Colonic mucosa (tissue), 4 donors: ENCODE measurements around the gene SYNJ2. TPM values are rescaled to one million over a fixed set of nuclear protein-coding genes. Genes with fewer than 3 reads are reported as not detected.

Experiments
- DNase-seq: peaks from one replicate; pipeline ENCODE4 v3.0.0-alpha.2; 2020
- H3K27ac ChIP-seq: fragments of 200-600 bp; one replicate; pipeline ENCODE4 v1.8.0; 2021
- H3K27me3 ChIP-seq: fragments of 200-600 bp; one replicate; pipeline ENCODE4 v1.8.0; 2021
- H3K36me3 ChIP-seq: fragments of 200-600 bp; one replicate; pipeline ENCODE4 v1.8.0; 2021
- H3K4me1 ChIP-seq: fragments of 200-600 bp; one replicate; pipeline ENCODE4 v1.8.0; 2021; ENCODE audit warnings: mild to moderate bottlenecking
- H3K4me3 ChIP-seq: fragments of 200-600 bp; one replicate; pipeline ENCODE4 v1.8.0; 2021
- H3K9ac ChIP-seq, 2 donors: one replicate each; pipeline ENCODE4 v1.7.0; 2013; ENCODE audit warnings: control low read depth in 2 of 2, low read depth in 2 of 2, low read length in 2 of 2
- H3K9me3 ChIP-seq: fragments of 200-600 bp; one replicate; pipeline ENCODE4 v1.8.0; 2021
- intact Hi-C: fragments of 100-400 bp; cut with DNase I; formaldehyde crosslinking; loops from one replicate; pipeline ENCODE4 v1.14.1; 2022
- total RNA-seq, 2 donors: library from RNA; stranded (reverse); fragmentation: NEBNext Ultra II Directional in 1 of 2; extraction: Animal tissue kit (Norgen Biotek cat#: 25700) in 1 of 2; gene quantifications; one replicate each; pipeline ENCODE4 v1.2.1, GENCODE V29; 2021
- TF ChIP-seq, protein P1 (sequence below): fragments of 200-600 bp; IDR thresholded peaks from one replicate; pipeline ENCODE4 v1.8.0; 2022; ENCODE audit warnings: antibody characterized with exemption, mild to moderate bottlenecking
- donor health status: healthy.
- donor health status: DM: no; HTN: no; CAD: no.
- donor health status: DM: no; HTN: no; CAD: no.

Gene SYNJ2
- total RNA-seq, 2 donors from 2014 or later: 46.0 to 53.5 TPM

DNA sequence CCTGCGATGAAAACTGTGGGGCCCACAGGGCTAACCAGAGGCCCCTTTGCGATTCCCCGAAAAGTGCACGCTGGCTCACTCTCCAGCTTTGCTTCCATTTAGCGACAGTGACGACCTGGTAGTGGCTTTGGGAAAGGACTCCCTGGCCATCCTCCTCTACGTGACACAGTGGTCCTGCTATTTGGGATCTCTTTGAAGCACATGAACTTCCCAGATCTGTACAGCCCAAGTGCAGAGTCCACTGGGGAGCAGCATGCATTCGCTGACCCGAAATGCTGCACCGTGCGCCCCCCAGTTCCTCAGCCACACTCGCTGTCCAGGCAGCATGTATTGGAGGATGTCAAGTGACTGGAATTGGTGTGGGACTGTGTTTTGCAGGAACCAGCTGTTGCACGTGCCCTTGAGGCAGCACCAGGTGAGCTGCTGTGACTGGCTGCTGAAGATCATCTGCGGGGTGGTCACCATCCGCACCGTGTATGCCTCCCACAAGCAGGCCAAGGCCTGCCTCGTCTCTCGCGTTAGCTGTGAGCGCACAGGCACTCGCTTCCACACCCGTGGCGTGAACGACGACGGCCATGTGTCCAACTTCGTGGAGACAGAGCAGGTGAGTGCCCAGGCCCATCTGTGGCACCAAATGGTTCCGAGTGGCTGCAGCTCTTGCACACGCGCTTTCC is 51.6 kb downstream of the SYNJ2 start:
- intact Hi-C loops: no loop called here
- Histone ChIP-seq H3K9me3 (no peaks in the 10 kb centered on the region), H3K9ac (peak overlapping the region in 1 of 2 donors; percentile 2), H3K36me3 (no peaks in the 10 kb centered on the region), H3K4me3 (no peak overlapping the region), H3K27me3 (no peaks in the 10 kb centered on the region), H3K27ac (peak overlapping the region; percentile 62), H3K4me1 (peaks cover 6% of the 10 kb centered on the region)
- TF ChIP-seq, protein P1, sequence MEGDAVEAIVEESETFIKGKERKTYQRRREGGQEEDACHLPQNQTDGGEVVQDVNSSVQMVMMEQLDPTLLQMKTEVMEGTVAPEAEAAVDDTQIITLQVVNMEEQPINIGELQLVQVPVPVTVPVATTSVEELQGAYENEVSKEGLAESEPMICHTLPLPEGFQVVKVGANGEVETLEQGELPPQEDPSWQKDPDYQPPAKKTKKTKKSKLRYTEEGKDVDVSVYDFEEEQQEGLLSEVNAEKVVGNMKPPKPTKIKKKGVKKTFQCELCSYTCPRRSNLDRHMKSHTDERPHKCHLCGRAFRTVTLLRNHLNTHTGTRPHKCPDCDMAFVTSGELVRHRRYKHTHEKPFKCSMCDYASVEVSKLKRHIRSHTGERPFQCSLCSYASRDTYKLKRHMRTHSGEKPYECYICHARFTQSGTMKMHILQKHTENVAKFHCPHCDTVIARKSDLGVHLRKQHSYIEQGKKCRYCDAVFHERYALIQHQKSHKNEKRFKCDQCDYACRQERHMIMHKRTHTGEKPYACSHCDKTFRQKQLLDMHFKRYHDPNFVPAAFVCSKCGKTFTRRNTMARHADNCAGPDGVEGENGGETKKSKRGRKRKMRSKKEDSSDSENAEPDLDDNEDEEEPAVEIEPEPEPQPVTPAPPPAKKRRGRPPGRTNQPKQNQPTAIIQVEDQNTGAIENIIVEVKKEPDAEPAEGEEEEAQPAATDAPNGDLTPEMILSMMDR: no peak
- no peak for DNase-seq

DNA sequence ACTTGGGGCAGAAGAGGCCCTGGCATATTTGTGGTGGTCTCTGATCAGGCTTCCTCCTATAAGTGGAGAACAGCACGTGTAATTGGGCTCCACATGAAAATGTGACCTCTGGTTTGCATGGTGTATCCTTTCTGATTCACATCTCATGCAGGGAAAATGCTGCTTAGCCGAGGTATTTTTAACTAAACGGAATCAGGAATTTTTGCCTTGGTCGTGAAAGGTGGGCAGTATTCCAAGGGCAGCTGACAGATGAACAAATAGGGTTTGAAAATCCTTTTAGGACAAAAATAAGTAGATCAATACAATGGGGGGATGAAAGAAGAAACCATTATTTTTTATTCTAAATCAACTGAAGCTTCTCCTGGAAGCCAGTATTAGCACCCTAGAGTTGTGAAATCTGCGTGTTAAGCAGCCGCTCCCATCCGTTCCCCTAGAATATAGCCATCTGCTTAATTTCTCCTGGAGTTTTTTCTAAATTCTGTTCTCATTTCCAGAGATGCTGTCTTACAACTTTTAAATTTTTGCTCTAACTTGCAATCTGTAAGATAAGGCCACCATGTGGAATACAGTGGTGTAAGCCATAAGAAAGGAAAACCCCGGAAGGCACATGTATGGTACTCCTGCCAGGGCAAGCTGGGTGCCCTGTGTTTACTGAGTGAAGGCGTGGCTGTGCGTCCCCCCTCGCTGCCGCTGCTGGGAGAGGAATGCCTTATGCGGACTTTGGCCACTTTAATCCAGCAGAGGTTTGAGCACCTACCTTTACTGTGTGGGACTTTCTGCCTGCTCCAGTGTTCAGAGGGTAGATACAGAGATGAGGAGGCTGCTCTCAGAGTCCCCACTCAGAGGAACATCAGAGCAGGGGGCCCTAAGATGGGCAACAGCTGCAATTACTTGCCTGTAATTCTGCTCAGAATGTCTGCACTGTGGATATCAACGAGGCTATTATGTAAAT is 52.4 kb downstream of the SYNJ2 start:
- no peaks in the 10 kb centered on the region for H3K36me3 ChIP-seq
- no peaks in the 10 kb centered on the region for H3K27me3 ChIP-seq
- H3K9me3 ChIP-seq: no peaks in the 10 kb centered on the region
- intact Hi-C loops: no loop called here
- TF ChIP-seq, protein P1: no peak
- H3K4me3 ChIP-seq: no peak overlapping the region
- peak overlapping the region in 1 of 2 donors; percentile 2 for H3K9ac ChIP-seq
- peak; percentile 92 for DNase-seq
- peaks cover 6% of the 10 kb centered on the region for H3K4me1 ChIP-seq
- H3K27ac ChIP-seq: peak overlapping the region; percentile 62

DNA sequence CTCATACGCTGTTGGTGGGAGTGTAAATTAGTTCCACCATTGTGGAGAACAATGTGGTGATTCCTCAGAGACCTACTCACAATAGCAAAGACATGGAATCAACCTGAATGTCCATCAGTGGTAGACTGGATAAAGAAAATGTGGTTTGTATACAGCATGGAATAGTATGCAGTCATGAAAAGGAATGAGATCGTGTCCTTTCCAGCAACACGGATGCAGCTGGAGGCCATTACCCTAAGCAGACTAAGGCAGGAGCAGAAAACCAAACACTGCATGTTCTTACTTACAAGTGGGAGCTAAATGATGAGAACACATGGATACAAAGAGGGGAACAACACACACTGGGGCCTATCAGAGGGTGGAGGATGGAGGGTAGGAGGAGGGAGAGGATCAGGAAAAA is 54.6 kb downstream of the SYNJ2 start:
- Histone ChIP-seq H3K4me3 (no peak overlapping the region), H3K9me3 (no peaks in the 10 kb centered on the region), H3K36me3 (no peaks in the 10 kb centered on the region), H3K27ac (no peak overlapping the region), H3K4me1 (peaks cover 17% of the 10 kb centered on the region), H3K27me3 (no peaks in the 10 kb centered on the region), H3K9ac (no peak overlapping the region)
- TF ChIP-seq, protein P1: no peak
- no peak for DNase-seq
- intact Hi-C loops: no loop called here

DNA sequence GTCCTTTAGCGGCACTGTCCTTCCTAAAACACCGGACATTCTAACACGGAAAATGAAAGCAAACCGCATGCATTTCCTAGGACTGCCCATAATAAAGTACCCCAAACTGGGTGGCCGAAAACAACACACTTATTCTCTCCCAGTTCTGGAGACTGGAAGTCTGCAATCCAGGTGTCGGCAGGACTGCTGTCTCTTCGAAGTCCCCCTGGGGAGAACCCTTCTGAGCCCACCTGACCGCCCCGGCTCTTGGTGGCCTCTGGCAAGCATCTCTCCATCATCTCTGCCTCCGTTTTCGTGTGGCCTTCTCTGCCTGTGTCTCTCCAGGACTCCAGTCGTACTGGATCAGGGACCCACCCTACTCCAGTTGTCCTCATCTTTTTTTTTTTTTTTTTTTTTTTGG is 55.4 kb downstream of the SYNJ2 start:
- peaks cover 17% of the 10 kb centered on the region for H3K4me1 ChIP-seq
- TF ChIP-seq, protein P1: no peak
- no peak overlapping the region for H3K9ac ChIP-seq
- DNase-seq: no peak
- intact Hi-C loops: no loop called here
- H3K27ac ChIP-seq: no peak overlapping the region
- no peaks in the 10 kb centered on the region for H3K27me3 ChIP-seq
- no peak overlapping the region for H3K4me3 ChIP-seq
- H3K36me3 ChIP-seq: no peaks in the 10 kb centered on the region
- H3K9me3 ChIP-seq: no peaks in the 10 kb centered on the region

DNA sequence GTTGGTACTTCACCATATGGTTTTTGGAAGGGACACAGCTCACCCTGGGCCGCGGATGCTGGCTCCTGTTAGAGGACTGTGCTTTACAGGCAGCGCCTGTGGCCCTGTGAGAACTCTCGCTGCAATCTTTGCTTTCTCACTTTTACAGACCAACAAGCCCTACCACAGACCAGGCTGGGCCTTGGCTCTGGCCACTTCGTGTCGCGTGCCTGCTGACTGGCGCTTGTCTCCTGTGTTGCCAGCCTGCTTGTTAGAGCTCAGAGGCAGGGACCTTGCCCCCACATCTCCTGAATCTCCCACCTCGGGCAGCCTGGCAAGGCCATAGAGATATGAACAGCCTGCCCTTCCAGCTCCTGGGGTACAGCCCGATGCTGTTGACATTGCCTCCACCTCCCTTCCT is 56.1 kb downstream of the SYNJ2 start:
- no peaks in the 10 kb centered on the region for H3K27me3 ChIP-seq
- TF ChIP-seq, protein P1: no peak
- H3K4me1 ChIP-seq: peaks cover 17% of the 10 kb centered on the region
- no peaks in the 10 kb centered on the region for H3K36me3 ChIP-seq
- no peak for DNase-seq
- no peaks in the 10 kb centered on the region for H3K9me3 ChIP-seq
- H3K27ac ChIP-seq: no peak overlapping the region
- no peak overlapping the region for H3K9ac ChIP-seq
- intact Hi-C loops: no loop called here
- H3K4me3 ChIP-seq: no peak overlapping the region
